Transverse colon (tissue), 4 donors: ENCODE measurements around the gene IL11RA. TPM values are rescaled to one million over a fixed set of nuclear protein-coding genes. Genes with fewer than 3 reads are reported as not detected.
A peak's percentile ranks its signal among the peaks of the same experiment; 100 is the strongest.

ENCODE experiments used
- DNase-seq: peaks from one replicate; pipeline ENCODE4 v3.0.0-alpha.2; 2019
- H3K27ac ChIP-seq, 4 donors: fragments of 200-600 bp; sonication (generic); 2 replicates each; pipeline ENCODE4 v1.5.1; 2016 to 2018; ENCODE audit warnings: inconsistent platforms in 4 of 4
- H3K27me3 ChIP-seq: fragments of 200-600 bp; sonication (generic); 2 replicates; pipeline ENCODE4 v1.5.1; 2017; ENCODE audit warnings: inconsistent platforms
- H3K36me3 ChIP-seq, 4 donors: fragments of 200-600 bp; sonication (generic); 2 replicates each; pipeline ENCODE4 v1.5.1; 2017 to 2019; ENCODE audit warnings: inconsistent platforms in 4 of 4
- H3K4me1 ChIP-seq, 4 donors: fragments of 200-600 bp; sonication (generic); 2 replicates each; pipeline ENCODE4 v1.5.1; 2017 to 2020; ENCODE audit warnings: inconsistent platforms in 4 of 4
- H3K4me3 ChIP-seq, 4 donors: fragments of 200-600 bp; sonication (generic); 1 replicate in 1 of 4; 2 replicates in 3 of 4; pipeline versions ENCODE4 v1.5.1 to v1.6.1; 2017 to 2019; ENCODE audit warnings: inconsistent platforms in 4 of 4
- H3K9me3 ChIP-seq, 2 donors: fragments of 200-600 bp; sonication (generic); 2 replicates each; pipeline ENCODE4 v1.5.1; 2017 to 2019; ENCODE audit warnings: inconsistent platforms in 2 of 2
- CTCF ChIP-seq, 5 experiments: fragments of 200-600 bp in 3 of 5; fragments of 450-650 bp in 2 of 5; sonication (generic) in 3 of 5; IDR thresholded peaks; 1 replicate in 2 of 5; 2 replicates in 3 of 5; pipeline ENCODE4 v1.5.1; 2016 to 2017; ENCODE audit warnings: antibody characterized with exemption in 5 of 5, inconsistent platforms in 3 of 5, mild to moderate bottlenecking in 2 of 5, moderate library complexity in 1 of 5
- EP300 ChIP-seq: sonication (generic); formaldehyde crosslinking; IDR thresholded peaks from one replicate; pipeline ENCODE4 v1.6.1; 2017; ENCODE audit warnings: antibody characterized with exemption, low read depth
- POLR2A ChIP-seq: fragments of 450-650 bp; IDR thresholded peaks from one replicate; pipeline ENCODE4 v1.6.1; 2016; ENCODE audit warnings: antibody characterized with exemption, mild to moderate bottlenecking, moderate library complexity
- POLR2AphosphoS5 ChIP-seq, 3 donors: sonication (generic); formaldehyde crosslinking; IDR thresholded peaks; one replicate each; pipeline ENCODE4 v1.6.1; 2016; ENCODE audit warnings: antibody characterized with exemption in 3 of 3
- WGBS, 2 donors: methylation state at CpG; one replicate each; pipeline ENCODE4 v1.1.5; 2018; ENCODE audit warnings: low coverage in 1 of 2; 5-methylcytosine and 5-hydroxymethylcytosine counted together
- in situ Hi-C, 4 donors: fragments of 200-750 bp; cut with MboI; loops; one replicate each; pipeline versions ENCODE4 v1.15.0 to v1.15.1; 2017; ENCODE audit warnings: low sequenced_read_pairs in 3 of 4, low pct_ligation_motif_present in 1 of 4, low pct_unique_long_range_greater_than_20kb in 1 of 4
- intact Hi-C: fragments of 100-400 bp; cut with DNase I; formaldehyde crosslinking; loops from one replicate; pipeline ENCODE4 v1.15.1; 2023; ENCODE audit warnings: low total_unique reads
- total RNA-seq, 4 donors: library from RNA; depleted of rRNA; stranded (reverse); fragments of >200 nt; gene quantifications; one replicate each; pipeline ENCODE4 v1.1.0, GENCODE V29; 2016

The IL11RA gene
- 10 to 100 TPM; 27.0 to 94.6 (median 47.5) TPM for total RNA-seq

- peaks cover 29 to 58% (median 48%) of the 10 kb centered on the region in 4 donors for H3K4me1 ChIP-seq
- H3K27me3 ChIP-seq, result no peaks in the 10 kb centered on the region
- peaks cover 0 to 14% (median 4%) of the 10 kb centered on the region in 4 donors for H3K36me3 ChIP-seq
- WGBS, 2 donors, result 29% methylated on average over 20 of the region's 24 CpGs; no CpG with 5 or more reads in 1 of the 2 donors
- TF ChIP-seq POLR2AphosphoS5 (IDR thresholded peaks at IDR 0.05) (peak; percentile 40 to 72 (median 59)), EP300 (no peak), POLR2A (peak; percentile 61), CTCF (IDR thresholded peaks at IDR 0.05) (no peak)
- in situ Hi-C loops (no loop called here), intact Hi-C loops (loop anchor here (10.0 kb wide), 1 partner anchor 433 kb away; no protein-coding TSS in a partner anchor)
- peak within 1 kb of the TSS; percentile 82 to 89 (median 86) for H3K27ac ChIP-seq
- H3K4me3 ChIP-seq, result peak within 1 kb of the TSS; percentile 11 to 36 (median 24)
- H3K9me3 ChIP-seq, result no peaks in the 10 kb centered on the region
- DNase-seq, result peak; percentile 90
Observed at GRCh38 chr9:34651876-34652601, at the start of gene IL11RA. IL11RA (plus strand) TSS chr9:34652185; CDS start chr9:34655218, 3,033 bp downstream.

- Histone ChIP-seq H3K36me3 (no peaks in the 10 kb centered on the region), H3K4me3 (no peak overlapping the region), H3K27me3 (no peaks in the 10 kb centered on the region), H3K4me1 (no peaks in the 10 kb centered on the region), H3K9me3 (no peaks in the 10 kb centered on the region), H3K27ac (no peak overlapping the region)
- DNase-seq, result peak; percentile 85
- intact Hi-C loops, result loop anchor here (10.0 kb wide), 1 partner anchor 199 kb away; no protein-coding TSS in a partner anchor
- 64% methylated on average over 4 of the region's 4 CpGs; no CpG with 5 or more reads in 1 of the 2 donors for WGBS, 2 donors
- TF ChIP-seq CTCF (IDR thresholded peaks at IDR 0.05), result peak; percentile 89 to 94 (median 91)
- no peak for TF ChIP-seq POLR2AphosphoS5 (IDR thresholded peaks at IDR 0.05)
- TF ChIP-seq EP300, result no peak
- in situ Hi-C loops, result loop anchor here in 2 of 4 donors (10.0 kb wide), 2 partner anchors 59 to 199 kb away; no protein-coding TSS in a partner anchor
Observed at GRCh38 chr9:34603610-34604231, 48.3 kb upstream of the IL11RA start.

- intact Hi-C loops (loop anchor here (10.0 kb wide), 1 partner anchor 201 kb away; no protein-coding TSS in a partner anchor), in situ Hi-C loops (loop anchor here in 2 of 4 donors (10.0 kb wide), 2 partner anchors 61 to 201 kb away; no protein-coding TSS in a partner anchor)
- Histone ChIP-seq H3K27ac (no peak overlapping the region), H3K4me1 (peaks cover 0 to 9% (median 6%) of the 10 kb centered on the region in 4 donors), H3K9me3 (no peaks in the 10 kb centered on the region), H3K36me3 (no peaks in the 10 kb centered on the region), H3K27me3 (no peaks in the 10 kb centered on the region), H3K4me3 (no peak overlapping the region)
- DNase-seq, result no peak
- TF ChIP-seq POLR2AphosphoS5 (IDR thresholded peaks at IDR 0.05), result no peak
- TF ChIP-seq POLR2A, result no peak
- TF ChIP-seq CTCF (IDR thresholded peaks at IDR 0.05), result no peak
- TF ChIP-seq EP300, result no peak
Observed at GRCh38 chr9:34606190-34606589, 45.8 kb upstream of the IL11RA start.

- no peak for DNase-seq
Observed at GRCh38 chr9:34606905-34607304, 45.1 kb upstream of the IL11RA start.

More at GRCh38 chr9:34606905-34607304, 45.1 kb upstream of the IL11RA start:
- intact Hi-C loops (loop anchor here (10.0 kb wide), 1 partner anchor 202 kb away; no protein-coding TSS in a partner anchor), in situ Hi-C loops (loop anchor here in 2 of 4 donors (10.0 kb wide), 2 partner anchors 62 to 202 kb away; no protein-coding TSS in a partner anchor)
- 62 to 66% methylated on average over 2 to 3 of the region's 3 CpGs for WGBS, 2 donors
- Histone ChIP-seq H3K9me3 (no peaks in the 10 kb centered on the region), H3K27ac (no peak overlapping the region), H3K36me3 (no peaks in the 10 kb centered on the region), H3K4me3 (no peak overlapping the region), H3K4me1 (peaks cover 0 to 13% (median 9%) of the 10 kb centered on the region in 4 donors), H3K27me3 (no peaks in the 10 kb centered on the region)
- no peak for TF ChIP-seq EP300
- peak in 1 of 3 donors; percentile 15 for TF ChIP-seq POLR2AphosphoS5 (IDR thresholded peaks at IDR 0.05)
- TF ChIP-seq CTCF (IDR thresholded peaks at IDR 0.05), result no peak
